Esophagus squamous epithelium (tissue), 4 donors: ENCODE results near the gene MIEF2.

Experiments
- POLR2A ChIP-seq, 4 donors: fragments of 450-650 bp; IDR thresholded peaks; one replicate each; pipeline ENCODE4 v1.6.1; 2017; ENCODE audit warnings: antibody characterized with exemption in 4 of 4, mild to moderate bottlenecking in 4 of 4, moderate library complexity in 3 of 4
- TF ChIP-seq, protein P1 (sequence below), 6 experiments: fragments of 450-650 bp in 4 of 6; fragments of 200-600 bp in 2 of 6; sonication (generic) in 2 of 6; IDR thresholded peaks; one replicate each; pipeline ENCODE4 v1.5.1; 2016 to 2019; ENCODE audit warnings: antibody characterized with exemption in 6 of 6, mild to moderate bottlenecking in 4 of 6, moderate library complexity in 4 of 6

DNA sequence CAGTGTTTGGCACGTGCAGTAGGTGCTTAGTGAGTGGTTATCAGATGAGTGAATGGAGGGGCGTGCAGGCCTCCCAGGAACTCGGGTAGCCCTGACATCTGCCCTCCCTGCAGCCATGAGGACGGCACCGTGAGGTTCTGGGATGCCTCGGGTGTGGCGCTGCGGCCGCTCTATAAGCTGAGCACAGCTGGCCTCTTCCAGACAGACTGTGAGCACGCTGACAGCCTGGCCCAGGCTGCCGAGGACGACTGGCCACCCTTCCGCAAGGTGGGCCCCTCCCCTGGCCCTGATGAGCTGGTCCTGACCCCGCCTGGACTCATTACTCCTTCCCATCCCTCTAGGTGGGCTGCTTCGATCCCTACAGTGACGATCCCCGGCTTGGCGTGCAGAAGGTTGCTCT is 24.0 kb upstream of the MIEF2 start:
- TF ChIP-seq, protein P1, sequence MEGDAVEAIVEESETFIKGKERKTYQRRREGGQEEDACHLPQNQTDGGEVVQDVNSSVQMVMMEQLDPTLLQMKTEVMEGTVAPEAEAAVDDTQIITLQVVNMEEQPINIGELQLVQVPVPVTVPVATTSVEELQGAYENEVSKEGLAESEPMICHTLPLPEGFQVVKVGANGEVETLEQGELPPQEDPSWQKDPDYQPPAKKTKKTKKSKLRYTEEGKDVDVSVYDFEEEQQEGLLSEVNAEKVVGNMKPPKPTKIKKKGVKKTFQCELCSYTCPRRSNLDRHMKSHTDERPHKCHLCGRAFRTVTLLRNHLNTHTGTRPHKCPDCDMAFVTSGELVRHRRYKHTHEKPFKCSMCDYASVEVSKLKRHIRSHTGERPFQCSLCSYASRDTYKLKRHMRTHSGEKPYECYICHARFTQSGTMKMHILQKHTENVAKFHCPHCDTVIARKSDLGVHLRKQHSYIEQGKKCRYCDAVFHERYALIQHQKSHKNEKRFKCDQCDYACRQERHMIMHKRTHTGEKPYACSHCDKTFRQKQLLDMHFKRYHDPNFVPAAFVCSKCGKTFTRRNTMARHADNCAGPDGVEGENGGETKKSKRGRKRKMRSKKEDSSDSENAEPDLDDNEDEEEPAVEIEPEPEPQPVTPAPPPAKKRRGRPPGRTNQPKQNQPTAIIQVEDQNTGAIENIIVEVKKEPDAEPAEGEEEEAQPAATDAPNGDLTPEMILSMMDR (IDR thresholded peaks at IDR 0.05) = no peak
- TF ChIP-seq POLR2A (IDR thresholded peaks at IDR 0.05) = no peak
